ENCODE data around the gene SPRY4.
"Not testable (repeated sequence)": the region's sequence is repeated elsewhere in the genome, so short reads cannot be mapped to it uniquely, and the experiment has no call there.

The SPRY4 gene

DNA sequence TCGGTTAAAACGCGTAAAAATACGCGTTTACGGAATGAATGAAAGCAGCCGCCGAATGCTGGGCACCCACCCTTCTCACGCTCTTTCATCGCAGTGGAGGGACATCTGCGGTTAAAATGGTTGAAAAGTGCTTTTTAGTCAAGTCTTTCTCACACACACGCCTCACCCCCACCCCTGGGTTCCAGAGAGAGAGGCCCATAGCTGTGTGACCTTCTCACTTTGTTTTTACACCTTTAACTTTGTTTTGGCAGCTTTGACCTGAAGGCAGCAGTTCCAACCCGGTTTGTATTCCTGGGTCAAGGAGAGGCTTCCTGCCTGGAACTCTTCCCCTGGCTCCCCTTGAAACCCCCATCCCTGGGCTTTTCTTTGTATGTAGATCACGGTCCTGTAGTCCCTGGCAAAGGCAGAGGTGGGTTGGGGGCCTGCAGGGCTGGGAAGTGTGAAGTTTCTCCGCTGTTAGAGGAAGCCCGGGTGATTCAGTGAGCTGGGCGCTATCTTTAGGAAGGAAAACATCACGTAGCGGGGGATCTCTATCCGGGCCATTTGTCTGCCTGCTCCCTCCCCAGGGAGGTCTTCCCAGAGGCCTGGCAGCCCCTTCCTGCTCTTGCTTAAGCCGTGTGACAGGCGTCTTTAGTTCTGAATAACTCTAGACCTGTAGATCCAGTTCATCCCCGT is 29.6 kb downstream of the SPRY4 start:
- DNase-seq (ENCODE audit: low read depth), result no peak

DNA sequence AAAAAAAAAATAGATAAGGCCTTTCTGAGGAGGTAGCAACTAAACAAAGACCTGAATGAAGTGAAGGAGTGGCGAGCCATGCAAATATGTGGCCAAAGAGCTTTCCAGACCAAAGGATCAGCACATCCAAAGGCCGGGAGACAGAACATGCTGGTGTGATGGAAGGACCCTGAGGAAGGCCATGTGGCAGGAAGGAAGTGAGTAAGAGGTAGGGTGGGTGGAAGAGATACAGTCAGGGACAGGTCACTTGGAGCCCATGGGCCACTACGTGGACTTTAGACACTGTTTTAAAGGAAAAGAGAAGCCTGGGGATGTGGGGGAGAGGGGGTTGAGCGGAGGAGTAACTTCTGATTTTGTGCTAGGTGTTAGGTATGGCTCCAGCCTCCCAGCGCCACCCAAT is 31.3 kb downstream of the SPRY4 start:
- peak; percentile 67 for DNase-seq (ENCODE audit: low read depth)

DNA sequence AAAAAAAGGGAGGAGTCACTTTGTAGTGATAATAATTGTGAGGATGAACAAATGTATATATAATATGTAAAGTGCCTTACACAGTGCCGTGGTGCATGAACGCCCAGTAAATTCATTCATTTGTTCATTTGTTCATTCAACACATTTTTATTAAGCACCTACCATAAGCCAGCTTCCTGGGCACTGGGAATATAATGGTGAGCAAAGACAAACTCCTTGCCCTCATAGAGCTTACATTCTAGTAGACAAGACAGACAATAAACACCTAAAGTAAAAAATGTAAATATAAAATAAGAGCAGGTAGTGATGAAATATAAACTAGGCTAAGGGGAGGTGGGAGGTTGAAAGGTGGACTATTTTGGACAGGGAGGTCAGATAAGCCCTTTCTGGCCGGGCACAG is 32.0 kb downstream of the SPRY4 start:
- no peak for DNase-seq (ENCODE audit: low read depth)

DNA sequence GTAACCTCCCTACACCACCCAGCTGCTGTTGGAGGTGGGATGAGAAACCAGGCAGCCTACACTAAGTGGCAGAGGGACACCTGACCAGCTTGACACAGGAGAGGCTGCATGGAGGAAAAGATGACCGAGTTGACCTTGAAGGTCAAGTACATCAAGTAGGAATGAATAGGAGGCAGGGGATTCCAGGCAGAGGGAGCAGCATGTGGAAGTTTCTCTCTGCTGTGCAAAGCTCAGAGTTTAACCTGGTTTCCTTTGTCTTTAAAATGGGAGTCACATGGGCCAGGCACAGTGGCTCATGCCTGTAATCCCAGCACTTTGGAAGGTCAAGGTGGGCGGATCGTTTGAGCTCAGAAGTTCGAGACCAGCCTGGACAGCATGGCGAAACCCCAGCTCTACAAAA is 32.6 kb downstream of the SPRY4 start:
- DNase-seq (ENCODE audit: low read depth), result no peak

DNA sequence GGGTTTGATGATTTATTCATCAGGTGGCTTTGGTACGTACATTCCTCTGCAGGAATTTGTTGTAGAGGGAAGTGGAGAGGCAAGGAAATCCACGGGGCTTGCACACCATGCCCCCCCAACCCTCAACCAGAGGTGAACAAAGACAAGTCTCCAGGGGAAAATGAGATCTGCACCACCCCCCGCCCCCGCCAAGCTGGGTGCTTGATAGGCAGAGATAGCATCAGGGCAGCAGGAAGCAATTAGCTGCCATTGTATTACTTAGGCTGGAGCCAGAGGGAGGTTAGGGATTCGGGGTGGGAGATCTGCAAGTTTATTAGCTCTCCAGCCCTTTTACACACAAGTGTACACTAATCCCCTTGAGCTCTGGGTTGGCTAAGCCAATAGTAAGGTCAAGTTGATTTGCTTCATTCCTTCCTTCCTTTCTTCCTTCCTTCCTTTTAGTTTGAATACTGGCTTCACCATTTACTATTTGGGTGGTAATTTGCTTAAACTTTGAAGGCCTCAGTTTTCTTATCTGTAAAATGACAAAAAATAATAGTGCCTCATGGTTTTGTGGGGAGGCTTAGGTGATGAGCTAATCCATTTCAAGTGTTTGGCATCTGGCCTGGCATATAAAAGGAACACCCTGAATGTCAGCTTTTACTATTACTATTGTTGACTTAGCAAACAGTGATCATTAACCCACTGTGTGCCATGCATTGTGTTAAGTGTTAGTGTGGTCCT is 34.1 kb downstream of the SPRY4 start:
- peak; percentile 63 for DNase-seq (ENCODE audit: low read depth)

DNA sequence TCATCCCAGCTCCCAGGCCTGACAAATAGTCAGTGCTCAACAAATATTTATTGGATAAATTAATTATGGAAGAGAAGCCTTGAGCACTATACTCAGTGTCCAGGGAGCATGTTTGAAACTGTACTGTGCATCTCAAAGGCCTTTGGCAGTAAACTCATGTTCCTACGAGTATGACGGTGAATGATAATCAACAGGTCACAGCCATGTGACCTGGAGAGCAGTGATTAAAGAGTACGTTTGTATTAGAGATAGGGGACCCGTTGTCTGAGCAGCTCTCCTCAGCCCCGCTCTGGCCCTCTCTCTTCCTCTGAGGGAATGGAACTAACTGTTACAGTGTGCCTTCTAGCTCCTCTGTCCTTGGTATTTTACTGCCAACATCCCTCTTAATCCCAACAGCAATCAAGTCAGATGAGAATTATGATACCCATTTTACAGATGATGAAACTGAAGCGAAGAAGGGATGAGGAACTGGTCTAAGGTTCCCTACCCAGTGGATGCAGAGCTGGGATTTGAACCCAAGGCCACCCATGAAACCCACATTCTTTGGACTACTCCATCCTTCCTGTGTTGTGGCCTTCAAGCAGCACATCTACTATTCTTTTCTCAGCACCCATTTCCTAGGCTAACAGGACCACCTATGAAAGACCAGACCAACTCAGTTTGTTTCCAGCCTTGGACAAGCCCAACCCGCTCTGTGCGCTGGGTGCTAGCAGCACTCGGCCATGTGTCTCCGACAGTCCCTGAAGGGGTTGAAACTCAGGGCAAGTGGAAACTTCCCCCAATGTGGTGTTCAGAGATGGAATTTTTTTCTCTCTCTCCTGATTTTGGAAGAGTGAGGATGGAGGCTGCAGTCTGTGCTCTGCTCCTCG is 34.9 kb downstream of the SPRY4 start:
- DNase-seq (ENCODE audit: low read depth), result no peak

DNA sequence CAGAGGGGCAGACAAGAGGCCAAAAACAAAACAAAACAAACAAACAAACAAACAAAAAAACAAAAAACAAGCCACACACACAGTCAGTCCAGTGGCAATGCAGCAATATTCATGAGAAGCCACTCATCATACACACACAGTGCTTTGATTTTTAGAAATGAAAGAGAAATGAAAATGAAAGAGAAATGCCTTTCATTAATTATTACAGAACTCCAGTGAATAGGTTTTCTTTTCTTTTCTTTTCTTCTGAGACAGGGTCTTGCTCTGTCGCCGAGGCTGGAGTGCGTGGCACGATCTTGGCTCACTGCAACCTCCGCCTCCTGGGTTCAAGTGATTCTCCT is 36.9 kb downstream of the SPRY4 start:
- DNase-seq (ENCODE audit: low read depth), result no peak

DNA sequence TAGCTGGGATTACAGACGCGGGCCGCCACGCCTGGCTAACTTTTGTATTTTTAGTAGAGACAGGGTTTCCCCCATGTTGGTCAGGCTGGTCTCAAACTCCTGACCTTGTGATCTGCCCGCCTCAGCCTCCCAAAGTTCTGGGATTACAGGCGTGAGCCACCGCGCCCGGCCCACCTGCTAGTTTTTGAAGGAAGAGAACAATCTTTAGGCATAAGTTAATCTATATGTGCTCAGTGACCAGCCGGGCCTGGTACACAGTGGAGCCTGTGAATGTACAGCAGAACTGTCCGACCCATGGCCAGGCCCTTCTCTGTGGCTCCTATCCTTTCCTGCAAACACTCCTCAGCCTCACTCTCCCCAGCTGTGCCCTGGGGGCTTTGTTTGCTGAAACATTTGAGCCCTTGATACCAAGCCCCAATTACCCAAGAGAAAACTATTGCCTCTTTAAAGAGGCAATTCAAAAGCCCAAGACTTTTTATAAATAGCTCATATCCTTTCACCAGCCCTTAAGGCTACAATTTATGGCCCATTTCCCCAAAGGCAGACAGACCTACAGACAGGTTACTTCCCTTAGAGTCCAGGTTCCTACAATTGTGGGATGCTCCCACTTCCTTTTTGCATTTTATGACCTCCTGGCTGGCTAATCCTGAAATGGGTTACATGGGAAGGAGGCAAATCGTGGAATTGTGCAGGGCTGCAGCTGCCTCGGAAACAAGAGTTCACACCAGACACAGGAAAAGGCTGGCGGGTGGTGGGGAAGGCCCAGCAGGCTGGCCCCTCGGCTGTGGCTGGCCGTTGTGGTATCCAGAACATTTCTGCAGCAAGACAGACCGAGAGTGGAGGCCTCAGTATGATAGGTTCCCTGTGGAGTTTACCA is 37.5 kb downstream of the SPRY4 start:
- DNase-seq (ENCODE audit: low read depth), result no peak

DNA sequence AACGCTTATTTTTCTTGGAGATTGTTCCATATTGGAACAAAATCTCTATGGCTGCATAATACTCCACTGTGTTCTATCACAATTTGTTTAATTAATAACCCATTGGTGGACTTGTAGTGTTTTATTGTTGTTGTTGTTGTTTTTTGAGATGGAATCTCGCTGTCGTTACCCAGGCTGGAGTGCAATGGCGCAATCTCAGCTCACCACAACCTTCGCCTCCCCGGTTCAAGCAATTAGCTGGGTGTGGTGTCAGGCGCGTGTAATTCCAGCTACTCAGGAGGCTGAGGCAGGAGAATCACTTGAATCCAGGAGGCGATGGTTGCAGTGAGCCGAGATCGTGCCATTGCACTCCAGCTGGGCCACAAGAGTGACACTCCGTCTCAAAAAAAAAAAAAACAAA is 38.7 kb downstream of the SPRY4 start:
- no peak for DNase-seq (ENCODE audit: low read depth)

DNA sequence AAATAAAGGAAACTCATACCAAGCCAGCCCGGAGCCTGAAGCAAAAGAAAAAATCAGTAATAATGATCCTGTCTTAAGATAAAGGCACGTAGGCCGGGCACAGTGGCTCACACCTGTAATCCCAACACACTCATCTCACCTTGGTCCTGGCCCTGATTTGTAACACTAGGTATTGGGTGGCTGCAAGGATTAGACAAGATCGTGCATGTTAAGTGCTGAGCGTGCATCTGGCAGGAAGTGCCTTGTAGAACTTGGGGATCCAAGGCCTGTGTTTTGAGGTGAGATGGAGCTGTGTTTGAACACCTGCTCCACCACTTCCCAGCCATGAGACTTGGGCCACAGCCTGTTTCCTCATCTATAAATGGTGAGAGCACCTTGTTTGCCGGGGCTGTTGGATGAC is 41.5 kb downstream of the SPRY4 start:
- DNase-seq (ENCODE audit: low read depth), result no peak

DNA sequence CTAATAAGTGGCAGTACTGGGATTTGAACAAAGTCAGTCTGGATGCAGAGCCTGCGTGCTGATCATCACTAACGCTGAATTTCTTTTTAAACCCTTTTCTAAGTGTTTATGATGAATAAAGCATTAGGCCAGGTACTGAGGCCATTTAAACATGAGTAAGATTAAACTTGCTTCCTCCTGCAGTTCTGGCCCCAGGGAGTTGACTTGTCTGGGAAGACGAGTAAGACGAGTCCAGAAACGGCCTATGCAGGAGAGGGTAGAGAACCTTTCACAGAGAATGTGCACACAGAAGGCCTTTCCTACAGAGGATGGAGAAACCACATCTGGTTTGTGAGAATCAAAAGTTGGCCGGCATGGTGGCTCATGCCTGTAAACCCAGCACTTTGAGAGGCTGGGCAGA is 42.9 kb downstream of the SPRY4 start:
- DNase-seq (ENCODE audit: low read depth), result peak; percentile 36

DNA sequence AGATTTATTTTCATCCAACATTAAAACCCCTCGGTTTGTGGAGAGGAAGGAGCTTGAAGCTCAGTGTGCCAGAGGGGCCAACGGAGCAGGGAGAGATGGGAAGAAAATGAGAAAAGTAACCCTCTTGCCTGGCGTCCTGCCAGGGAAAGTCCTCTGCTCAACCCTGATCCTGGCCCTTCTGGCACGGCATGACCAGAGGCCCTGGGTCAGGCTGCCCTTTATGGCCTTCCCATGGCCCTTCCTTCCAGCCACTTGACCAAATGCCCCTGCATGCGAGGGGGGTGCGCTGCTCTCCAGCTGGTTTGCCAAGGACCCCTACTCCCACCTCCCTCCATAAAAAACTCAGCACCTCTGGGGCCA is 43.8 kb downstream of the SPRY4 start:
- DNase-seq (ENCODE audit: low read depth), result no peak

DNA sequence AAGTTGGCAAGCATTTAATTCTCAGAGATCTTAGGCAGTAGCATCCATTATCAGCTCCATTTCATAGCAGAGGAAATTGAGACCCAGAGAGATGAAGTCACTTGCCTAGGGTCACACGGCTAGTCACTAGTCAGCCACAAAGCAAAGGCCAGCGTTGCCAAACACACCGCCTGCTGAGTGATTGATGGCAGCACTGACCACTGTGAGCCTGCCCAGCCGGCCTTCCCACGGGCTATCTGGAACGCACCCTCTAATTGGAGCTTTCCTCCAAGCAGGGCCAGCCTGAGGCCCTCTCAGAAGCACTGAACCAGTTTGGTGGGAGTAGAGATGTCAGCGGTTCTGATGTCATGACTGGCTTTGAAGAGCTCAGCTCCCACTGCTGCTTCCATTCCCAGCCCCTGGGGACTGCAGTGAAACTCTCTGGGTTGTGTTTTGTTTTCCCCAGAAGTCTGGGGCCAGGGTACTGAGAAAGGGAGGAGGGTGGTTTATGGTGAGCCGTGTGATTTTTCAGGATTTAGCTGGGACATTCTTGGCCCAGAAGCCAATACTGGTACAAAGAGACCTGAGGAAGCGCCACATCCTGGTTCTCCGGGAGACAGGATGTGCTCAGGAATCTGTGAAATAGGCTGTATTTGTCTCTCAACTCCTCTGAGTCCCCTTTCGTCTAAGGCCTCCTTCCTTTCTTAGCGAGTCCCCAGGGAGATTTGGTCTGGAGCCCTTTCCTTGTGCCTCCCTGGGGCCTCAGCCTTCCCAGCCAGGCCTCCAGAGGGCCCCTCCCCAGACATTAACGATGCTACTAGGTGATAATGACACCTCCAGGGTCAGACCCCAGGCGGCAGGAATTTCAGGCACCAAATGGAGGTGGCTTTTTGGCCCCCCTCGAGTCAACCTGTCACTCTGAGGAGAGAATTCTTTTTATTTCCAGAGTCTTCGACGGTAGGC is 44.5 kb downstream of the SPRY4 start:
- DNase-seq (ENCODE audit: low read depth), result peak; percentile 41

DNA sequence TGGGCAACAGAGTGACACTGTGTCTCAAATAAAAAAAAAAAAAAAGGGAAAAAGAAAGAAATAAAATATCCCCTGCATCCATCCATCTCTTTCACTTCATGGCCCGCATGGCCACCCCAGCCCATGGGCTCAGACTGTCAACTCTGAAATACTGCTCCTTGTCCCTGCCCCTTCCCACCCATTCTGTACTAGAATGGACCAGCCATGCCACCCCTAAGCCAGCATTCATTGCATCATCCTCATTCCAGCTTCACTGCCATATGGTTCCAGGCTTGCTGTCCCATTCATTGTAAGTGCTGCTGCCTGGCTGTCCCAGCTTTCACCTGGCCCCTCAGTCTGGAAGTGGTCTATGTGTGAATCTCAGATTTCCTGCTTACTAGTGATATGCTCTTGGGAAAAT is 46.2 kb downstream of the SPRY4 start:
- no peak for DNase-seq (ENCODE audit: low read depth)

DNA sequence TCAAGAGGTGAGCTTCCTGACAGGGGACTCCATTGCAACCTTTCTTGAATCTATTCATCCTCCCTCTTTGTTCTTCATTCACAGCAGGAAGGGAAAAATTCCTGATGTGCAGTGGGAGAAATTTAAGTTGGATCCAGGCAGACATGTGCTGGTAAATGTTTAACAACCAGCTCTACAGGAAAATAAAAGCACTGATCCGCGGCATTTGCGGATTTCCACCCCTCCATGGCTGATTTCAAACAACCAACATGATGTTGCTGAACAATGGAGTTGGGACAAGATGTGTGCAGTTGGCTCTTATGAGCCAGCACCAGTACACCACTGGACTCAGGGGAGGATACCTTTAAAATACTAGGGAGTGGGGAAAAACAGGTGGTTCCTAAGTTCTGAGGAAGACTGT is 47.0 kb downstream of the SPRY4 start:
- no peak for DNase-seq (ENCODE audit: low read depth)

DNA sequence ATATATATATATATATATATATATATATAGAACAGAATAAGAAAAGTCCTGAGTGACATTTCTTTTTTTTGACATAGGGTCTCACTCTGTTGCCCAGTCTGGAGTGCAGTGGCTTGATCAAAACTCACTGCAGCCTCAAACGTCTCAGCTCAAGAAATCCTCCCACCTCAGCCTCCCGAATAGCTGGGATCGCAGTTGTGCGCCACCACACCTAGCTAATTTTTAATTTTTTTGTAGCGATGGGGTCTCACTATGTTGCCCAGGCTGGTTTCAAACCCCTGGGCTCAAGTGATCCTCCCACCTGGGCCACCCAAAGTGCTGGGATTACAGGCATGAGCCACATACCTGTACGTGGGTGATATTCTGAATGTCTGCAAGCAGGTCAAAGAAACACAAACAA is 48.3 kb downstream of the SPRY4 start:
- DNase-seq (ENCODE audit: low read depth), result no peak

DNA sequence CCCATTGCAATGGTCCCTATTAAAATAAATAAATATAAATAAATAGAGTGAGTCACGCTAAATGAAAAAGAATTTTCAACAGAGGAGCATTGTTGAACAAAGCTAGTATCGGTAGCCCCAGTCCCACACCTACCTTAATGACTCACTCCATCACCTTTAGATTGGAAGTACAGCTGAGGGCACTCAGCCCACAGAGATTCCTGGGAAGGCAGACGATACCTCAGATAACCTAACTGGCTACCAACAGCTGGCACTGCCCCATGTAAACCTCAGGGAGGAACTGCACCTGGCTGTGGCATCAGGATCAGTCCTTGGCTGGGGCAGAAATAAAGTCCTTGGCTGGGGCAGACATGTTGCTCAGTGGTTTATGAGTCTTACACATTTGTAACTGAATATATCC is 49.3 kb downstream of the SPRY4 start:
- DNase-seq (ENCODE audit: low read depth), result no peak

DNA sequence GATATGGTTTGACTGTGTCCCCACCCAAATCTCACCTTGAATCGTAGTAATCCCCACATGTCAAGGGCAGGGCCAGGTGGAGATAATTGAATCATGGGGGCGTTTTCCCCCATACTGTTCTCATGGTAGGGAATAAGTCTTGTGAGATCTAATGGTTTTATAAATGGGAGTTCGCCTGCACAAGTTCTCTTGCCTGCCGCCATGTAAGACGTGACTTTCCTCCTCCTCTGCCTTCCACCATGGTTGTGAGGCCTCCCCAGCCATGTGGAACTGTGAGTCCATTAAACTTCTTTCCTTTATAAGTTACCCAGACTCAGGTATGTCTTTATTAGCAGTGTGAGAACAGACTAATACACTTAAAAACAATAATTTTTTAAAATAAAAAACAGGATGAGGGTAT is 52.2 kb downstream of the SPRY4 start:
- DNase-seq (ENCODE audit: low read depth), result not testable (repeated sequence)

DNA sequence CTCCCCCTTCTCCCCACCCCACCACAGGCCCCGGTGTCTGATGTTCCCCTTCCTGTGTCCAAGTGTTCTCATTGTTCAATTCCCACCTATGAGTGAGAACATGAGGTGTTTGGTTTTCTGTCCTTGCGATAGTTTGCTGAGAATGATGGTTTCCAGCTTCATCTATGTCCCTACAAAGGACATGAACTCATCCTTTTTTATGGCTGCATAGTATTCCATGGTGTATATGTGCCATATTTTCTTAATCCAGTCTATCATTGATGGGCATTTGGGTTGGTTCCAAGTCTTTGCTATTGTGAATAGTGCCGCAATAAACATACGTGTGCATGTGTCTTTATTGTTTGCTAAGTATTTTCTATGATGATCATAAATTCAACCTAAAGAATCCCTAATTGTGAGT is 60.7 kb downstream of the SPRY4 start:
- DNase-seq (ENCODE audit: low read depth), result not testable (repeated sequence)

DNA sequence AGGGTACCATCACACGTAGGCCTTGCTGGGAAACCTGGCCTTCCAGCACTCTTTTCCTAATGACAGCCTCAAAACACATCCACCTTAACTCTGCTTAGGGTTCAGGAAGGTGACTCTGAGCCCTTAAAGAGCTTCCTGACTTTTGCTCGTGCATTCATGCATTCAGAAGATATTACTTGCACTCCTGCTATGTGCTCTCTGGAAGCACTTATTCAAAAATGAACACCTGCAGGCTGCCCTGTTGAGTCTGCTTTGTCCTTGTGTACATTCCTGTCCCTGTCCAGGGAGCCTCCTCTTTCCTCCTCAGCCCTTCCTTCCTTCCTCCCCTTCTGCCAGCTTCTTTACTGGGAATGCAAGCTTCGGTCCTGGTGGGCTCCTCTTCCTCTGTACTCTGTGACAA is 61.5 kb downstream of the SPRY4 start:
- no peak for DNase-seq (ENCODE audit: low read depth)

DNA sequence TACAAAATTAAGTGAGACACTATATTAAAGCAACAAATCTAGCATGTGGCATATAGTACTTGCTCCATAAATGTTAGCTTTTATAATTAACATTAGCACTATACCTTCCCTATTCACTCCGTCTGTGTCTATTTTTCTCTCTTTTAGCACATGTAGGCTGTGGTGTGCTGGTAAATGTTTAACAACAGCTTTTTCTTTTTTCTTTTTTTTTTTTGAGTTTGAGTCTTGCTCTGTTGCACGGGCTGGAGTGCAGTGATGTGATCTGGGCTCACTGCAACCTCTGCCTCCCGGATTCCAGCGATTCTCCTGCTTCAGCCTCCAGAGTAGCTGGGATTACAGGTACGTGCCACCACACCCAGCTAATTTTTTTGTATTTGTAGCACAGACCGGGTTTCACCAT is 62.1 kb downstream of the SPRY4 start:
- DNase-seq (ENCODE audit: low read depth), result no peak

All from EH (cell line).